H1 (cell line): ENCODE results near the gene BRD3OS. TPM values are rescaled to one million over a fixed set of nuclear protein-coding genes. Genes with fewer than 3 reads are reported as not detected.

Experiments
- CTCF ChIA-PET: fragments of 300-600 bp; sonication (Branson Sonifier 250); formaldehyde crosslinking; loops from one replicate; lab custom pipeline; 2021; ENCODE audit not compliant: partially characterized antibody; lab: Charles Lee
- POLR2A ChIA-PET: fragments of 300-600 bp; sonication (Branson Sonifier 250); formaldehyde crosslinking; loops from one replicate; lab custom pipeline; 2021; ENCODE audit warnings: inconsistent platforms; ENCODE audit not compliant: partially characterized antibody; lab: Charles Lee
- DNase-seq, 2 experiments: peaks; one replicate each; pipeline versions ENCODE4 v3.0.0 to v3.0.0-alpha.2; 2010 to 2022; ENCODE audit warnings: low spot score in 2 of 2, low read depth in 1 of 2, mixed read lengths in 1 of 2
- FAIRE-seq: peaks from 2 replicates; lab custom pipeline; 2011; peaks lifted over from hg19 to GRCh38; lab: Jason Lieb, UNC
- H2AFZ ChIP-seq: 2 replicates; pipeline ENCODE4 v1.8.1; 2012; ENCODE audit warnings: low read length, inconsistent platforms
- H2AK5ac ChIP-seq: 2 replicates; pipeline ENCODE4 v1.6.1; 2013; ENCODE audit warnings: low read depth, low read length
- H2BK120ac ChIP-seq: replicated peaks from 2 replicates; pipeline ENCODE3; 2013; ENCODE audit warnings: low read depth, low read length, inconsistent platforms
- H2BK12ac ChIP-seq: 2 replicates; pipeline ENCODE4 v1.6.1; 2013; ENCODE audit warnings: low read depth, low read length
- H2BK15ac ChIP-seq: 2 replicates; pipeline ENCODE4 v1.6.1; 2013; ENCODE audit warnings: low read length
- H2BK20ac ChIP-seq: 2 replicates; pipeline ENCODE4 v1.6.1; 2013; ENCODE audit warnings: low read length
- H2BK5ac ChIP-seq: 2 replicates; pipeline ENCODE4 v1.6.1; 2013; ENCODE audit warnings: low read depth, low read length
- H3K14ac ChIP-seq: 2 replicates; pipeline ENCODE4 v1.6.1; 2013; ENCODE audit warnings: inconsistent platforms; ENCODE audit not compliant: insufficient read length
- H3K18ac ChIP-seq: 2 replicates; pipeline ENCODE4 v1.6.1; 2013; ENCODE audit warnings: low read length; ENCODE audit errors: extremely low read depth
- H3K23ac ChIP-seq: 2 replicates; pipeline ENCODE4 v1.6.1; 2013; ENCODE audit warnings: inconsistent platforms; ENCODE audit not compliant: insufficient read length
- H3K23me2 ChIP-seq: 2 replicates; pipeline ENCODE4 v1.6.1; 2013; ENCODE audit warnings: low read depth, low read length
- H3K27ac ChIP-seq: 2 replicates; pipeline ENCODE4 v1.6.1; 2011; ENCODE audit warnings: low read depth, low read length, inconsistent platforms
- H3K27me3 ChIP-seq, 4 experiments: replicated peaks in 1 of 4; 1 replicate in 1 of 4; 2 replicates in 3 of 4; pipeline versions ENCODE4 v1.6.1 to v1.8.1; 2011 to 2013; ENCODE audit warnings: low read length in 3 of 4, mild to moderate bottlenecking in 3 of 4, inconsistent platforms in 2 of 4, mixed read lengths in 2 of 4, moderate library complexity in 1 of 4; ENCODE audit not compliant: control insufficient read depth in 3 of 4, insufficient read depth in 3 of 4; ENCODE audit errors: extremely low read depth in 1 of 4
- H3K36me3 ChIP-seq, 4 experiments: 2 replicates each; pipeline versions ENCODE4 v1.6.1 to v1.8.1; 2011 to 2013; ENCODE audit warnings: mild to moderate bottlenecking in 4 of 4, low read length in 3 of 4, moderate library complexity in 2 of 4, control low read depth in 1 of 4, inconsistent platforms in 1 of 4; ENCODE audit not compliant: insufficient read depth in 4 of 4, control insufficient read depth in 2 of 4
- H3K4ac ChIP-seq: replicated peaks from 2 replicates; pipeline ENCODE3; 2013; ENCODE audit warnings: low read length, low read depth, mixed read lengths, inconsistent platforms; ENCODE audit not compliant: insufficient read length
- H3K4me1 ChIP-seq, 4 experiments: replicated peaks in 1 of 4; 1 replicate in 1 of 4; 2 replicates in 3 of 4; pipeline versions ENCODE4 v1.6.1 to v1.8.1; 2011 to 2013; ENCODE audit warnings: low read length in 3 of 4, inconsistent platforms in 2 of 4, mixed read lengths in 1 of 4; ENCODE audit not compliant: insufficient read depth in 4 of 4, control insufficient read depth in 3 of 4
- H3K4me2 ChIP-seq, 2 experiments: 2 replicates each; pipeline versions ENCODE4 v1.6.1 to v1.8.1; 2011 to 2013; ENCODE audit warnings: low read depth in 2 of 2, low read length in 2 of 2, control low read depth in 1 of 2, inconsistent platforms in 1 of 2, mild to moderate bottlenecking in 1 of 2; ENCODE audit not compliant: insufficient read depth in 1 of 2
- H3K4me3 ChIP-seq, 4 experiments: fragments of 200-600, 300-600 bp in 1 of 4; sonication (generic), shearing (Covaris generic), sonication (Bioruptor Twin) in 1 of 4; 2 replicates each; pipeline versions ENCODE4 v1.5.1 to v1.8.1; 2011 to 2016; ENCODE audit warnings: low read length in 4 of 4, low read depth in 3 of 4, control low read depth in 2 of 4, inconsistent platforms in 2 of 4, mild to moderate bottlenecking in 2 of 4, mixed read lengths in 1 of 4, moderate library complexity in 1 of 4; ENCODE audit not compliant: insufficient read depth in 2 of 4; ENCODE audit errors: extremely low read depth in 1 of 4
- H3K56ac ChIP-seq: replicated peaks from 2 replicates; pipeline ENCODE3; 2013; ENCODE audit warnings: low read depth, mild to moderate bottlenecking, mixed read lengths, low read length, inconsistent platforms; ENCODE audit not compliant: insufficient read length
- H3K79me1 ChIP-seq: 2 replicates; pipeline ENCODE4 v1.6.1; 2013; ENCODE audit warnings: low read depth, low read length, control low read depth
- H3K79me2 ChIP-seq, 2 experiments: 2 replicates each; pipeline versions ENCODE4 v1.6.1 to v1.8.1; 2012 to 2013; ENCODE audit warnings: low read length in 2 of 2, mild to moderate bottlenecking in 2 of 2, inconsistent platforms in 1 of 2; ENCODE audit not compliant: insufficient read depth in 2 of 2, control insufficient read depth in 1 of 2
- H3K9ac ChIP-seq, 4 experiments: replicated peaks in 1 of 4; 1 replicate in 1 of 4; 2 replicates in 3 of 4; pipeline versions ENCODE4 v1.6.1 to v1.8.1; 2011 to 2013; ENCODE audit warnings: low read depth in 3 of 4, low read length in 3 of 4, control low read depth in 2 of 4, mild to moderate bottlenecking in 2 of 4, moderate library complexity in 2 of 4, inconsistent platforms in 1 of 4; ENCODE audit errors: extremely low read depth in 1 of 4
- H3K9me3 ChIP-seq, 2 experiments: 2 replicates each; pipeline versions ENCODE4 v1.6.1 to v1.8.1; 2012 to 2013; ENCODE audit warnings: mild to moderate bottlenecking in 2 of 2, moderate library complexity in 2 of 2, control low read depth in 1 of 2, inconsistent platforms in 1 of 2, low read depth in 1 of 2, low read length in 1 of 2, mixed read lengths in 1 of 2; ENCODE audit not compliant: insufficient read depth in 2 of 2
- H4K20me1 ChIP-seq, 2 experiments: replicated peaks in 1 of 2; 2 replicates each; pipeline versions ENCODE3 to v1.8.1; 2011 to 2013; ENCODE audit warnings: inconsistent platforms in 2 of 2, low read length in 2 of 2, mild to moderate bottlenecking in 1 of 2; ENCODE audit not compliant: insufficient read depth in 2 of 2, control insufficient read depth in 1 of 2
- H4K5ac ChIP-seq: 2 replicates; pipeline ENCODE4 v1.6.1; 2013; ENCODE audit warnings: low read length, low read depth, mixed read lengths, inconsistent platforms; ENCODE audit not compliant: insufficient read length
- H4K8ac ChIP-seq: 2 replicates; pipeline ENCODE4 v1.8.0; 2013; ENCODE audit warnings: mild to moderate bottlenecking, moderate library complexity, low read length, inconsistent platforms; ENCODE audit not compliant: insufficient read depth; ENCODE audit errors: extremely low read depth
- H4K91ac ChIP-seq: replicated peaks from 2 replicates; pipeline ENCODE3; 2013; ENCODE audit warnings: low read length, mixed read lengths, inconsistent platforms; ENCODE audit not compliant: insufficient read length
- ATF2 ChIP-seq: IDR thresholded peaks from 2 replicates; pipeline ENCODE4 v1.6.1; 2012; ENCODE audit warnings: low read length, inconsistent platforms
- CHD2 ChIP-seq: IDR thresholded peaks from 2 replicates; pipeline ENCODE4 v1.6.1; 2012; ENCODE audit warnings: low read length, improper control_type of control experiment
- CTCF ChIP-seq, 3 experiments: IDR thresholded peaks; 1 replicate in 2 of 3; 2 replicates in 1 of 3; pipeline versions ENCODE4 v1.5.1 to v1.6.1; 2011; ENCODE audit warnings: low read length in 3 of 3, mild to moderate bottlenecking in 3 of 3, inconsistent platforms in 2 of 3, low read depth in 1 of 3, moderate library complexity in 1 of 3; ENCODE audit not compliant: insufficient read depth in 1 of 3; ENCODE audit errors: control extremely low read depth in 1 of 3
- GABPA ChIP-seq: IDR thresholded peaks from 2 replicates; pipeline ENCODE4 v1.6.1; 2011; ENCODE audit warnings: mild to moderate bottlenecking, low read length, moderate library complexity, borderline replicate concordance; ENCODE audit not compliant: insufficient read depth
- POU5F1 ChIP-seq: IDR thresholded peaks from 2 replicates; pipeline ENCODE4 v1.6.1; 2011; ENCODE audit warnings: low read depth, mild to moderate bottlenecking, low read length, moderate library complexity
- RXRA ChIP-seq: IDR thresholded peaks from 2 replicates; pipeline ENCODE4 v1.6.1; 2011; ENCODE audit warnings: low read depth, mild to moderate bottlenecking, low read length, moderate library complexity; ENCODE audit not compliant: insufficient read depth
- SIRT6 ChIP-seq: IDR thresholded peaks from one replicate; pipeline ENCODE4 v1.7.1; 2012; ENCODE audit warnings: low read length, inconsistent platforms
- SP1 ChIP-seq: IDR thresholded peaks from 2 replicates; pipeline ENCODE4 v1.6.1; 2011; ENCODE audit warnings: low read depth, low read length
- WGBS, 2 experiments: shearing (Covaris generic) in 1 of 2; methylation state at CpG; one replicate each; pipeline versions ENCODE4 v1.1.6 to v1.1.7; 2013 to 2015; ENCODE audit warnings: low lambda C conversion rate in 2 of 2, mixed read lengths in 2 of 2, inconsistent platforms in 1 of 2, low coverage in 1 of 2, missing lambda C conversion rate in 1 of 2; ENCODE audit not compliant: insufficient replicate concordance in 2 of 2, insufficient coverage in 1 of 2, insufficient read length in 1 of 2; ENCODE audit errors: extremely low coverage in 1 of 2, missing lambda C conversion rate in 1 of 2; 5-methylcytosine and 5-hydroxymethylcytosine counted together
- polyA plus RNA-seq, 7 experiments: library from polyadenylated mRNA; depleted of rRNA in 3 of 7; stranded (reverse) in 5 of 7; unstranded in 2 of 7; fragments of >200 nt in 5 of 7; fragments of 200-250 nt in 2 of 7; gene quantifications; 1 replicate in 5 of 7; 2 replicates in 1 of 7; 4 replicates in 1 of 7; pipeline versions ENCODE4 v1.2.1 to v1.2.3, GENCODE V29; 2011 to 2013; ENCODE audit warnings: missing spikeins in 2 of 7, mixed read lengths in 2 of 7
- total RNA-seq: library from RNA; stranded (reverse); fragmentation: NEBNext Ultra II Directional; extraction: Animal tissue kit (Norgen Biotek cat#: 25700); gene quantifications from 2 replicates; pipeline ENCODE4 v1.2.1, GENCODE V29; 2021

BRD3OS gene
- total and polyA plus RNA-seq, 2 of the 8 experiments (the other 6 are each of a cell fraction or from before 2014, with no cell fraction given) = 12.7 to 20.2 TPM

GRCh38 chr9:134043531-134043988 is 18.3 kb downstream of the BRD3OS start:
- Histone ChIP-seq H4K20me1 (peaks cover 14 to 16% of the 10 kb centered on the region in 2 experiments), H3K9me3 (no peaks in the 10 kb centered on the region), H2BK12ac (no peak overlapping the region), H3K4me3 (no peak overlapping the region), H2BK120ac (no peak overlapping the region), H3K9ac (no peak overlapping the region), H3K56ac (no peak overlapping the region), H3K4me2 (no peak overlapping the region), H4K8ac (no peak overlapping the region), H3K23ac (no peak overlapping the region), H4K5ac (no peak overlapping the region), H3K79me2 (no peaks in the 10 kb centered on the region), H3K36me3 (peaks cover 38 to 75% (median 62%) of the 10 kb centered on the region in 4 experiments), H3K4ac (no peak overlapping the region), H3K27ac (no peak overlapping the region), H3K14ac (no peak overlapping the region), H3K18ac (no peak overlapping the region), H2AFZ (no peak overlapping the region), H4K91ac (no peak overlapping the region), H2AK5ac (no peak overlapping the region), H3K27me3 (no peaks in the 10 kb centered on the region), H2BK5ac (no peak overlapping the region), H3K4me1 (no peaks in the 10 kb centered on the region; a peak in 1 of 7 replicates), H3K23me2 (no peaks in the 10 kb centered on the region), H2BK15ac (no peak overlapping the region), H2BK20ac (no peak overlapping the region), H3K79me1 (peaks cover 4% of the 10 kb centered on the region; the same call in 1 of the 2 replicates)
- DNase-seq = no peak
- no peak for FAIRE-seq
- 68% methylated on average over 7 of the region's 11 CpGs; no CpG with 5 or more reads in 1 of the 2 experiments for WGBS, 2 experiments
- TF ChIP-seq POU5F1 = no peak
- no peak for TF ChIP-seq GABPA
- no peak for TF ChIP-seq SIRT6
- no peak for TF ChIP-seq SP1
- no peak for TF ChIP-seq CTCF (IDR thresholded peaks at IDR 0.05; ENCODE audit: control extremely low read depth in 1 of 3, insufficient read depth in 1 of 3, low read depth in 1 of 3, low read length in 3 of 3)
- TF ChIP-seq ATF2 = no peak
- no peak for TF ChIP-seq RXRA
- TF ChIP-seq CHD2 = no peak
- ChIA-PET CTCF (interaction anchor here (1.5 kb wide), 1 partner anchor 8 kb away, joined by 3 read pairs; no protein-coding TSS in a partner anchor), POLR2A (interaction anchor here (0.8 kb wide), 1 partner anchor 11 kb away, joined by 3 read pairs; no protein-coding TSS in a partner anchor)
